Ovary (tissue), 9 donors: Measurements from ENCODE around the gene TRIM44. TPM values are rescaled to one million over a fixed set of nuclear protein-coding genes. Genes with fewer than 3 reads are reported as not detected.

Source experiments
- DNase-seq, 5 donors: peaks; one replicate each; pipeline ENCODE4 v3.0.0-alpha.2; 2019 to 2020
- H3K27ac ChIP-seq, 2 donors: fragments of 200-600 bp; one replicate each; pipeline versions ENCODE4 v1.5.1 to v1.8.0; 2019 to 2022
- H3K27me3 ChIP-seq: fragments of 200-600 bp; one replicate; pipeline ENCODE4 v1.8.0; 2022
- H3K36me3 ChIP-seq: fragments of 200-600 bp; sonication (generic); one replicate; pipeline ENCODE4 v1.5.1; 2019
- H3K4me1 ChIP-seq: one replicate; pipeline ENCODE4 v1.8.1; 2013; ENCODE audit warnings: mild to moderate bottlenecking, moderate library complexity; ENCODE audit not compliant: insufficient read depth
- H3K4me3 ChIP-seq: fragments of 200-600 bp; sonication (generic); one replicate; pipeline ENCODE4 v1.5.1; 2017
- H3K9me3 ChIP-seq, 2 donors: fragments of 200-600 bp in 1 of 2; sonication (generic) in 1 of 2; one replicate each; pipeline versions ENCODE4 v1.5.1 to v1.8.1; 2013 to 2019; ENCODE audit warnings: mild to moderate bottlenecking in 1 of 2, moderate library complexity in 1 of 2
- CTCF ChIP-seq, 3 donors: fragments of 450-650 bp in 2 of 3; fragments of 200-600 bp in 1 of 3; IDR thresholded peaks; one replicate each; pipeline versions ENCODE4 v1.5.1 to v1.8.0; 2016 to 2022; ENCODE audit warnings: antibody characterized with exemption in 3 of 3, mild to moderate bottlenecking in 1 of 3
- EP300 ChIP-seq: sonication (generic); formaldehyde crosslinking; IDR thresholded peaks from one replicate; pipeline ENCODE4 v1.6.1; 2017; ENCODE audit warnings: antibody characterized with exemption
- POLR2A ChIP-seq: fragments of 450-650 bp; IDR thresholded peaks from one replicate; pipeline ENCODE4 v1.6.1; 2017; ENCODE audit warnings: antibody characterized with exemption, mild to moderate bottlenecking, moderate library complexity
- WGBS, 3 donors: extraction: QIAGEN DNeasy Blood & Tissue Kit in 1 of 3; methylation state at CpG; one replicate each; pipeline versions ENCODE4 v1.1.5 to v1.1.7; 2013 to 2017; 5-methylcytosine and 5-hydroxymethylcytosine counted together
- intact Hi-C, 4 donors: fragments of 100-400 bp; cut with DNase I; formaldehyde crosslinking; loops; one replicate each; pipeline versions ENCODE4 v1.11.0 to v1.15.1; 2022 to 2023
- polyA plus RNA-seq, 2 donors: library from polyadenylated mRNA; stranded (reverse); fragments of 200-250 nt in 1 of 2; fragments of 350-450 nt in 1 of 2; fragmentation: Illumina TruSeq in 1 of 2; extraction: RNeasy Lipid Tissue Mini Kit (QIAGEN cat#74804) in 1 of 2; gene quantifications; one replicate each; pipeline ENCODE4 v1.2.3, GENCODE V29; 2013 to 2014
- total RNA-seq, 7 donors: library from RNA; depleted of rRNA in 2 of 7; stranded (reverse); fragments of >200 nt in 2 of 7; fragmentation: NEBNext Ultra II Directional in 3 of 7; extraction: Animal tissue kit (Norgen Biotek cat#: 25700) in 3 of 7; gene quantifications; one replicate each; pipeline versions ENCODE4 v1.1.0 to v1.2.4, GENCODE V29; 2016 to 2023
- donor health status: DM: no; HTN: no; CAD: no; lungs with moderate emphysema.
- donor health status: DM: no; HTN: no; CAD: no.
- donor health status: Bipolar disorder and iron deficiency.
- donor health status: DM: yes; HTN: yes; CAD: no.
- donor health status: DM: no; HTN: no; CAD: no.
- donor health status: DM: yes; HTN: yes; CAD: no.

The TRIM44 gene
- total and polyA plus RNA-seq, 9 donors = 9.9 to 54.6 (median 45.7) TPM

GRCh38 chr11:35723913-35724312, 61.3 kb downstream of the TRIM44 start:
- TF ChIP-seq CTCF (IDR thresholded peaks at IDR 0.05) = no peak
- no peak for TF ChIP-seq POLR2A
- TF ChIP-seq EP300 = no peak
- Histone ChIP-seq H3K4me3 (no peak overlapping the region), H3K4me1 (peaks cover 12% of the 10 kb centered on the region), H3K27me3 (no peaks in the 10 kb centered on the region), H3K27ac (no peak overlapping the region), H3K9me3 (no peaks in the 10 kb centered on the region), H3K36me3 (no peaks in the 10 kb centered on the region)
- intact Hi-C loops = no loop called here
- WGBS, 3 donors = 85 to 90% (median 90%) methylated on average over 2 of the region's 2 CpGs
- DNase-seq = no peak

GRCh38 chr11:35725885-35726284, 63.3 kb downstream of the TRIM44 start:
- Histone ChIP-seq H3K36me3 (no peaks in the 10 kb centered on the region), H3K9me3 (no peaks in the 10 kb centered on the region), H3K4me1 (peaks cover 12% of the 10 kb centered on the region), H3K4me3 (no peak overlapping the region), H3K27me3 (no peaks in the 10 kb centered on the region), H3K27ac (no peak overlapping the region)
- no peak for TF ChIP-seq POLR2A
- TF ChIP-seq CTCF (IDR thresholded peaks at IDR 0.05) = no peak
- TF ChIP-seq EP300 = no peak
- 85 to 92% (median 91%) methylated on average over 2 of the region's 2 CpGs for WGBS, 3 donors
- DNase-seq = no peak
- intact Hi-C loops = no loop called here

GRCh38 chr11:35727140-35727539, 64.6 kb downstream of the TRIM44 start:
- no peaks in the 10 kb centered on the region for H3K27me3 ChIP-seq
- H3K9me3 ChIP-seq = no peaks in the 10 kb centered on the region
- intact Hi-C loops = no loop called here
- H3K4me3 ChIP-seq = no peak overlapping the region
- no peak for DNase-seq
- no peak for TF ChIP-seq EP300
- no peak for TF ChIP-seq CTCF (IDR thresholded peaks at IDR 0.05)
- TF ChIP-seq POLR2A = no peak
- no peaks in the 10 kb centered on the region for H3K36me3 ChIP-seq
- H3K4me1 ChIP-seq = peaks cover 7% of the 10 kb centered on the region
- H3K27ac ChIP-seq = no peak overlapping the region
- WGBS, 3 donors = 65 to 77% (median 66%) methylated on average over 1 of the region's 1 CpG

- no peaks in the 10 kb centered on the region for H3K9me3 ChIP-seq
- H3K4me3 ChIP-seq = no peak overlapping the region
- H3K27ac ChIP-seq = no peak overlapping the region
- no peak for TF ChIP-seq CTCF (IDR thresholded peaks at IDR 0.05)
- TF ChIP-seq POLR2A = no peak
- TF ChIP-seq EP300 = no peak
- H3K36me3 ChIP-seq = no peaks in the 10 kb centered on the region
- DNase-seq = no peak
- intact Hi-C loops = no loop called here
- no peaks in the 10 kb centered on the region for H3K4me1 ChIP-seq
- H3K27me3 ChIP-seq = no peaks in the 10 kb centered on the region
These were observed 67.7 kb downstream of the TRIM44 start for GRCh38 chr11:35730254-35730653.
